ENCODE data around the gene CYSRT1. TPM values are rescaled to one million over a fixed set of nuclear protein-coding genes. Genes with fewer than 3 reads are reported as not detected.

The CYSRT1 gene
- polyA plus RNA-seq, 3 donors = 0.17 TPM; not detected in 2

DNA sequence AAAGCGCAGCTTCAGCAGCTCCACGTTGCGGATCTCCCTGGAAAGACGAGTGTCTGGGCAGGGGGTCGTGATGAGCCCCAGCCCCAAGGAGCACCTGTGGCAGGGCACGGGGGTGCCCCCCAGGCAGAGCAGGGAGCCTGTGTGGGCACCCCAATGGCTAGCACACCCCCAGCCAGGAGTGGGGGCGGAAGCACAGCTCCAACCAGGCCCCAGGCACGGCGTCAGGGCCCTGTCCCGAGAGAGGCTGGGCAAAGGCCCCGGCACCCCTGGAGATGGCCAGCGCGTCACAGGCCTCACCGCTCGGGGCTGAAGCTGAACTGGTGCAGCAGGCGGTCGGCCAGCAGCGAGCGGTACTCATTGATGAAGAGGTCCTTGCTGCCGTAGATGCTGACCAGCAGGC lies 44.5 kb upstream of the CYSRT1 start:
- over 99% methylated on average over 20 of the region's 20 CpGs for WGBS (ENCODE audit: insufficient coverage)
- no peaks in the 10 kb centered on the region for H3K9me3 Mint-ChIP-seq
- intact Hi-C loops (cut with micrococcal nuclease) = loop anchor here in 1 of 2 donors (5.0 kb wide), 1 partner anchor 63 kb away; no protein-coding TSS in a partner anchor
- H3K4me1 ChIP-seq (ENCODE audit: control insufficient read depth in 1 of 2, insufficient read depth in 2 of 2, low read length in 2 of 2) = no peaks in the 10 kb centered on the region
- TF ChIP-seq, protein P1, sequence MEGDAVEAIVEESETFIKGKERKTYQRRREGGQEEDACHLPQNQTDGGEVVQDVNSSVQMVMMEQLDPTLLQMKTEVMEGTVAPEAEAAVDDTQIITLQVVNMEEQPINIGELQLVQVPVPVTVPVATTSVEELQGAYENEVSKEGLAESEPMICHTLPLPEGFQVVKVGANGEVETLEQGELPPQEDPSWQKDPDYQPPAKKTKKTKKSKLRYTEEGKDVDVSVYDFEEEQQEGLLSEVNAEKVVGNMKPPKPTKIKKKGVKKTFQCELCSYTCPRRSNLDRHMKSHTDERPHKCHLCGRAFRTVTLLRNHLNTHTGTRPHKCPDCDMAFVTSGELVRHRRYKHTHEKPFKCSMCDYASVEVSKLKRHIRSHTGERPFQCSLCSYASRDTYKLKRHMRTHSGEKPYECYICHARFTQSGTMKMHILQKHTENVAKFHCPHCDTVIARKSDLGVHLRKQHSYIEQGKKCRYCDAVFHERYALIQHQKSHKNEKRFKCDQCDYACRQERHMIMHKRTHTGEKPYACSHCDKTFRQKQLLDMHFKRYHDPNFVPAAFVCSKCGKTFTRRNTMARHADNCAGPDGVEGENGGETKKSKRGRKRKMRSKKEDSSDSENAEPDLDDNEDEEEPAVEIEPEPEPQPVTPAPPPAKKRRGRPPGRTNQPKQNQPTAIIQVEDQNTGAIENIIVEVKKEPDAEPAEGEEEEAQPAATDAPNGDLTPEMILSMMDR (IDR thresholded peaks at IDR 0.05) = no peak
- H3K27me3 Mint-ChIP-seq (ENCODE audit: low read depth in 3 of 3) = peaks cover 0 to 5% (median 1%) of the 10 kb centered on the region in 3 donors
- peaks cover under 1% of the 10 kb centered on the region for H3K79me2 ChIP-seq (ENCODE audit: insufficient read depth, low read length)
- H2AFZ ChIP-seq (ENCODE audit: insufficient read depth, low read depth, low read length, poor library complexity, severe bottlenecking) = no peak overlapping the region
- no peaks in the 10 kb centered on the region for H4K20me1 ChIP-seq (ENCODE audit: insufficient read depth, low read length)
- H3K4me2 ChIP-seq (replicated peaks; ENCODE audit: extremely low read depth, low read length, poor library complexity, severe bottlenecking) = no peak overlapping the region
- no peaks in the 10 kb centered on the region for H3K9me3 ChIP-seq (replicated peaks in 1 of 2; ENCODE audit: control insufficient read depth in 1 of 2, insufficient read depth in 1 of 2, low read length in 2 of 2)
- no peak overlapping the region for H3K27ac ChIP-seq (ENCODE audit: low read depth in 1 of 2, low read length in 2 of 2)
- H3K4me3 Mint-ChIP-seq = no peak overlapping the region
- H3K36me3 ChIP-seq (replicated peaks in 1 of 2; ENCODE audit: control insufficient read depth in 1 of 2, insufficient read depth in 2 of 2, low read length in 2 of 2) = peaks cover 78 to 83% of the 10 kb centered on the region in 2 donors
- H3K4me3 ChIP-seq (replicated peaks in 1 of 3; ENCODE audit: low read depth in 2 of 3, low read length in 3 of 3) = no peak overlapping the region
- no peak overlapping the region for H3K9ac ChIP-seq (ENCODE audit: insufficient read depth, low read length, poor library complexity, severe bottlenecking)
- peaks cover 57 to 77% of the 10 kb centered on the region in 2 donors for H3K36me3 Mint-ChIP-seq
- H3K4me1 Mint-ChIP-seq = no peaks in the 10 kb centered on the region
- no peak for DNase-seq
- H3K27ac Mint-ChIP-seq = no peak overlapping the region
- peaks cover 0 to 4% of the 10 kb centered on the region in 2 donors for H3K27me3 ChIP-seq (ENCODE audit: control insufficient read depth in 2 of 2, insufficient read depth in 2 of 2, low read length in 2 of 2)

DNA sequence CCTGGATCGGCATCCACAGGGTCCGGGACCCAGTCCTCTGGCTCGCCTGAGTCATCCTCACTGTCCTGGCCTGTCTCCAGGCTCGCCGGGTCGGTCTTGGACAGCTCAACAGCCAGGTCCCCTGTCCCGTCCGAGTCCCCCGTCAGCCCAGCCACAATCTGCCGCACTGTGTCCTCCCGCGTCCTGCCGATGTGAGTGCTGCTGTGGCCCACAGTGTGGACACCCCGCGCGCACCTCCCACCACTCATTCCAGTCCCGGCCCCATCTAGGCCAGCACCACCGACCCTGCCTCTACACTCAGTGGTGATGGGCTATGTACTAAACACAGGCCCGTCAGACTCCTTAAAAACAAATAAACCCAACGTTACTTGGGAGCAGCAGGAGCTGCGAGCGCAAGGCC lies 43.3 kb upstream of the CYSRT1 start:
- peaks cover 87 to 95% of the 10 kb centered on the region in 2 donors for H3K36me3 ChIP-seq (replicated peaks in 1 of 2; ENCODE audit: control insufficient read depth in 1 of 2, insufficient read depth in 2 of 2, low read length in 2 of 2)
- no peak for DNase-seq
- no peak overlapping the region for H2AFZ ChIP-seq (ENCODE audit: insufficient read depth, low read depth, low read length, poor library complexity, severe bottlenecking)
- no peak overlapping the region for H3K27ac ChIP-seq (ENCODE audit: low read depth in 1 of 2, low read length in 2 of 2)
- peaks cover 0 to 2% (median 1%) of the 10 kb centered on the region in 3 donors for H3K27me3 Mint-ChIP-seq (ENCODE audit: low read depth in 3 of 3)
- TF ChIP-seq, protein P1 (IDR thresholded peaks at IDR 0.05) = no peak
- peaks cover 4% of the 10 kb centered on the region for H3K4me1 Mint-ChIP-seq
- H3K9me3 ChIP-seq (replicated peaks in 1 of 2; ENCODE audit: control insufficient read depth in 1 of 2, insufficient read depth in 1 of 2, low read length in 2 of 2) = no peaks in the 10 kb centered on the region
- peaks cover 1 to 7% of the 10 kb centered on the region in 2 donors for H3K4me1 ChIP-seq (ENCODE audit: control insufficient read depth in 1 of 2, insufficient read depth in 2 of 2, low read length in 2 of 2)
- WGBS (ENCODE audit: insufficient coverage) = 98% methylated on average over 20 of the region's 22 CpGs
- H3K79me2 ChIP-seq (ENCODE audit: insufficient read depth, low read length) = peaks cover 11% of the 10 kb centered on the region
- no peaks in the 10 kb centered on the region for H4K20me1 ChIP-seq (ENCODE audit: insufficient read depth, low read length)
- H3K9ac ChIP-seq (ENCODE audit: insufficient read depth, low read length, poor library complexity, severe bottlenecking) = no peak overlapping the region
- H3K27me3 ChIP-seq (ENCODE audit: control insufficient read depth in 2 of 2, insufficient read depth in 2 of 2, low read length in 2 of 2) = no peaks in the 10 kb centered on the region
- H3K4me3 Mint-ChIP-seq = no peak overlapping the region
- H3K9me3 Mint-ChIP-seq = no peaks in the 10 kb centered on the region
- intact Hi-C loops (cut with micrococcal nuclease) = loop anchor here in 1 of 2 donors (5.0 kb wide), 1 partner anchor 64 kb away; no protein-coding TSS in a partner anchor
- no peak overlapping the region for H3K4me2 ChIP-seq (replicated peaks; ENCODE audit: extremely low read depth, low read length, poor library complexity, severe bottlenecking)
- no peak overlapping the region for H3K4me3 ChIP-seq (replicated peaks in 1 of 3; ENCODE audit: low read depth in 2 of 3, low read length in 3 of 3)
- H3K36me3 Mint-ChIP-seq = peaks cover 64 to 86% of the 10 kb centered on the region in 2 donors
- H3K27ac Mint-ChIP-seq = no peak overlapping the region
